Fibroblast of lung (primary cell): Measurements from ENCODE around the gene SMIM36.
"Not testable (repeated sequence)": the region's sequence is repeated elsewhere in the genome, so short reads cannot be mapped to it uniquely, and the experiment has no call there.

ENCODE experiments used
- CTCF ChIP-seq, 2 donors: IDR thresholded peaks in 1 of 2; conservative IDR thresholded peaks in 1 of 2; 1 replicate in 1 of 2; 2 replicates in 1 of 2; pipeline ENCODE4 v1.5.1; 2011 to 2012; ENCODE audit warnings: low read length in 2 of 2, control low read depth in 1 of 2, inconsistent platforms in 1 of 2, low read depth in 1 of 2, mild to moderate bottlenecking in 1 of 2
- EZH2 ChIP-seq: IDR thresholded peaks from 2 replicates; pipeline ENCODE4 v1.5.1; 2012; ENCODE audit warnings: low read length, control low read depth, mild to moderate bottlenecking; ENCODE audit errors: missing control alignments

- TF ChIP-seq CTCF (conservative IDR thresholded peaks at IDR 0.05 in 1 of 2, IDR thresholded peaks at IDR 0.05 in 1 of 2; ENCODE audit: low read depth in 1 of 2, low read length in 2 of 2); EZH2: not testable (repeated sequence)
These were observed 65.2 kb downstream of the SMIM36 start for GRCh38 chr17:55446004-55446403.
